Measurements from ENCODE around the gene CWC15.
"Not testable (repeated sequence)": the region's sequence is repeated elsewhere in the genome, so short reads cannot be mapped to it uniquely, and the experiment has no call there.

Gene CWC15

DNA sequence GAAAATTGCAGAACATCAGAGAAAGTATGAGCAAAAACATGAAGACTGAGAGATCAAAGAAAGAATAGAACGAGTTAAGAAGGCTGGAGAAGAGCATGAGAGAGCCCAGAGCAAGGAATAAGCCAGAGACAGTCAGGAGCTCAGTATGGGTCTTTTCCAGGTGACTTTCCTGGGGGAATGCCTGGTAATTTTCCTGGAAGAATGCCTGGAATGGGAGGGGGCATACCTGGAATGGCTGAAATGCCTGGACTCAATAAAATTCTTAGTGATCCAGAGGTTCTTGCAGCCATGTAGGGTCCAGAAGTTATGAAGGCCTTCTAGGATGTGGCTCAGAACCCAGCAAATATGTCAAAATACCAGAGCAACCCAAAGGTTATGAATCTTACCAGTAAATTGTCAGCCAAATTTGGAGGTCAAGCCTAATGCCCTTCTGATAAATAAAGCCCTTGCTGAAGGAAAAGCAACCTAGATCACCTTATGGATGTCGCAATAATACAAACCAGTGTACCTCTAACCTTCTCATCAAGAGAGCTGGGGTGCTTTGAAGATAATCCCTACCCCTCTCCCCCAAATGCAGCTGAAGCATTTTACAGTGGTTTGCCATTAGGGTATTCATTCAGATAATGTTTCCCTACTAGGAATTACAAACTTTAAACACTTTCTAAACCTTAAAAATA lies 59.5 kb downstream of the CWC15 start:
- not testable (repeated sequence) for DNase-seq (ENCODE audit: low spot score)

DNA sequence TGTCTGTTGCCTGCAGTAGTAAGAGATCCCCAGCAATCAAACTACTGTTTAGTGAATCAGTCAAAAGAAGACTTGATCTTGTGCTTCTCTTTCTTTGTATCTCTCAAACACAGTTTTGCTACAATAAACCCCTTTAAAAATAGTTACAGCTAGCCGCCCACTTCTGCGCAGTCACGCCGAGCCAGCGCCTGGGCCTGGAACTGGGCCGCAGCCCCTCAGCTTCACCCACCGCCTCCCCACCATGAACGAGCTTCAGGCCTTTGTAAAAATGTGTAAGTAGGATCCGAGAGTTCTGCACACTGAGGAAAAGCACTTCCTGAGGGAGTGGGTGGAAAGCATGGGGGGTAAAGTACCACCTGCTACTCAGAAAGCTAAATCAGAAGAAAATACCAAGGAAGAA lies 60.5 kb downstream of the CWC15 start:
- no peak for DNase-seq (ENCODE audit: low spot score)

Data from iPS-NIHi11 (cell line).